Body of pancreas (tissue), 4 donors: ENCODE measurements around the gene MPI. TPM values are rescaled to one million over a fixed set of nuclear protein-coding genes. Genes with fewer than 3 reads are reported as not detected.

Experiments used
- ATAC-seq: fragments of 150-250 bp; one replicate; pipeline ENCODE4 v1.9.1; 2016
- DNase-seq, 4 donors: peaks; one replicate each; pipeline ENCODE4 v3.0.0-alpha.2; 2019
- H3K27ac ChIP-seq, 4 donors: fragments of 200-600 bp; sonication (generic); 1 replicate in 3 of 4; 2 replicates in 1 of 4; pipeline versions ENCODE4 v1.5.1 to v1.6.1; 2016 to 2019; ENCODE audit warnings: mild to moderate bottlenecking in 1 of 4, mixed read lengths in 1 of 4, moderate library complexity in 1 of 4
- H3K27me3 ChIP-seq, 2 donors: fragments of 200-600 bp; sonication (generic); one replicate each; pipeline ENCODE4 v1.6.0; 2016; ENCODE audit warnings: mild to moderate bottlenecking in 1 of 2
- H3K36me3 ChIP-seq, 2 donors: fragments of 200-600 bp; sonication (generic); replicated peaks in 1 of 2; 2 replicates each; pipeline ENCODE4 v1.5.1; 2016; ENCODE audit warnings: low read depth in 2 of 2; ENCODE audit not compliant: insufficient read depth in 1 of 2
- H3K4me1 ChIP-seq: fragments of 200-600 bp; sonication (generic); one replicate; pipeline ENCODE4 v1.6.0; 2016
- H3K4me3 ChIP-seq, 2 donors: fragments of 200-600 bp; sonication (generic); 1 replicate in 1 of 2; 2 replicates in 1 of 2; pipeline ENCODE4 v1.5.1; 2016 to 2019
- H3K9me3 ChIP-seq, 3 donors: fragments of 200-600 bp; sonication (generic); 1 replicate in 2 of 3; 2 replicates in 1 of 3; pipeline ENCODE4 v1.5.1; 2016
- POLR2A ChIP-seq, 3 donors: fragments of 450-650 bp; IDR thresholded peaks; one replicate each; pipeline ENCODE4 v1.6.1; 2016; ENCODE audit warnings: antibody characterized with exemption in 3 of 3, mild to moderate bottlenecking in 2 of 3
- WGBS, 2 donors: methylation state at CpG; one replicate each; pipeline ENCODE4 v1.1.5; 2017; 5-methylcytosine and 5-hydroxymethylcytosine counted together
- intact Hi-C: fragments of 100-400 bp; cut with DNase I; formaldehyde crosslinking; loops from one replicate; pipeline ENCODE4 v1.15.1; 2023
- total RNA-seq, 2 donors: library from RNA; depleted of rRNA; stranded (reverse); fragments of >200 nt; gene quantifications; one replicate each; pipeline ENCODE4 v1.1.0, GENCODE V29; 2016
- TF ChIP-seq, protein P1 (sequence below), 7 experiments: fragments of 450-650 bp in 4 of 7; fragments of 200-600 bp in 3 of 7; sonication (generic) in 3 of 7; IDR thresholded peaks; one replicate each; pipeline ENCODE4 v1.5.1; 2016 to 2019; ENCODE audit warnings: antibody characterized with exemption in 7 of 7

Gene MPI
- total RNA-seq, 2 donors from 2014 or later: 47.5 to 80.4 TPM

DNA sequence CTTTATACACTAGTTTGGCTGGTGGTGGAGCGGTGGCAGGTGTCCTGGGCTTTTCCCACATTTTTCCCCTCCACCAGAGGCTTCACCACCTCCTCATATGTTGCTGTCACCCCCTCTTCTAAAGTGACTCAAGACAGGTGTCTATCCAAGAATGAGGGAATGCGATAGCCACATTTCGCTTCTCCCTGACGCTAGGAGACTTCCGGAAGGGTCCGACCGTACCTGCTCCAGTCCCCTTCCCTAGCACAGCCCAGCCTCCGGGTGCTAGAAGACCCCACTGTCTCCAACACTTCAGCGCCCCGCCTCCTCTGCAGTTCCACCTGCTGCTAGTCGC is 17.2 kb upstream of the MPI start:
- Histone ChIP-seq H3K27ac (peak overlapping the region; percentile 72 to 97 (median 96)), H3K4me3 (peak overlapping the region; percentile 42 to 63), H3K36me3 (no peaks in the 10 kb centered on the region), H3K4me1 (peaks cover 47% of the 10 kb centered on the region), H3K9me3 (no peaks in the 10 kb centered on the region), H3K27me3 (no peaks in the 10 kb centered on the region)
- ATAC-seq (no peak), DNase-seq (no peak)
- 0% methylated on average over 9 to 11 of the region's 11 CpGs for WGBS, 2 donors
- intact Hi-C loops: no loop called here
- TF ChIP-seq, protein P1, sequence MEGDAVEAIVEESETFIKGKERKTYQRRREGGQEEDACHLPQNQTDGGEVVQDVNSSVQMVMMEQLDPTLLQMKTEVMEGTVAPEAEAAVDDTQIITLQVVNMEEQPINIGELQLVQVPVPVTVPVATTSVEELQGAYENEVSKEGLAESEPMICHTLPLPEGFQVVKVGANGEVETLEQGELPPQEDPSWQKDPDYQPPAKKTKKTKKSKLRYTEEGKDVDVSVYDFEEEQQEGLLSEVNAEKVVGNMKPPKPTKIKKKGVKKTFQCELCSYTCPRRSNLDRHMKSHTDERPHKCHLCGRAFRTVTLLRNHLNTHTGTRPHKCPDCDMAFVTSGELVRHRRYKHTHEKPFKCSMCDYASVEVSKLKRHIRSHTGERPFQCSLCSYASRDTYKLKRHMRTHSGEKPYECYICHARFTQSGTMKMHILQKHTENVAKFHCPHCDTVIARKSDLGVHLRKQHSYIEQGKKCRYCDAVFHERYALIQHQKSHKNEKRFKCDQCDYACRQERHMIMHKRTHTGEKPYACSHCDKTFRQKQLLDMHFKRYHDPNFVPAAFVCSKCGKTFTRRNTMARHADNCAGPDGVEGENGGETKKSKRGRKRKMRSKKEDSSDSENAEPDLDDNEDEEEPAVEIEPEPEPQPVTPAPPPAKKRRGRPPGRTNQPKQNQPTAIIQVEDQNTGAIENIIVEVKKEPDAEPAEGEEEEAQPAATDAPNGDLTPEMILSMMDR (IDR thresholded peaks at IDR 0.05): no peak
- TF ChIP-seq POLR2A (IDR thresholded peaks at IDR 0.05): no peak

DNA sequence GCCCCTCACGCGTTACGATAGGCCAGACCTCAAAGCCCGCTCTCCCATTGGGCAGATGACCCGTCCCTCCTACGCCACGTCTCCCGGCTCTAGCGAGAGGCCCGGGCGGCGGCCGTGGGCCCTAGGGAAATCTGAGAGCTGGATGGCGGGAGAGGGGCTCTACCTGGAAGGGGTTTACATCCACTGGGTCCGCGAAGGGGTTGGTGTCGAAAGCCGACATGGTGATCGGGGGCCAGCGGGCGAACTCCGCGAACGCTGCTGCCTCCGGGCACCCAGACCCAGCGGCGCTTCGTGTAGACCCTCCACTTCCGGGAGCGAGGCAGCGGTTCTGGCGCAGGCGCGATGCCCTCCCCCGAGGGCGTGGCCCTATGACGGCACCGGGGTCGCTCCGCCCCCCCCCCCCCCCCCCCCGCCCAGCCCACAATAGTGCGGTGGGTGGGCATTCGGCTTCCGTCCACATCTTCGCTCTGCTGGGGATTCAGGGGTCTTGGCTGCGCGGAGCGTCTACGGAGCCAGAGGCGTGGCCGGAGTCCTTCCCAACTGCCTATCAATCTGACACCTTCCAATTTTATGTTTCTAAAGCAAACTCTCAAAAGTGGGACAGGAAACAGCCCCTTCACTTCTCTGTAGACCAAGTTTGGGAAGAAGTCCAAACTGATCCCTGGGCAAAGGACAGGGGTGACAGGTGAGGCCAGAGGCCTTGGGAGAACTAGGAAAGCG is 16.6 kb upstream of the MPI start, which contains the start of gene SCAMP2:
Gene SCAMP2 (minus strand): TSS at position 330 of the 720 bp plus-strand sequence. CDS start 110 bp downstream, at position 220.
- WGBS, 2 donors: 0% methylated on average over 1 to 47 of the region's 52 CpGs
- H3K27ac ChIP-seq: peak within 1 kb of the TSS; percentile 72 to 97 (median 96)
- DNase-seq (peak; percentile 90 to 96 (median 94)), ATAC-seq (peak; percentile 97)
- no peaks in the 10 kb centered on the region for H3K27me3 ChIP-seq
- intact Hi-C loops: no loop called here
- H3K9me3 ChIP-seq: no peaks in the 10 kb centered on the region
- H3K4me1 ChIP-seq: peaks cover 42% of the 10 kb centered on the region
- H3K4me3 ChIP-seq: peak within 1 kb of the TSS; percentile 42 to 63
- no peaks in the 10 kb centered on the region for H3K36me3 ChIP-seq
- TF ChIP-seq POLR2A (IDR thresholded peaks at IDR 0.05): peak; percentile 59 to 89 (median 83)
- TF ChIP-seq, protein P1 (IDR thresholded peaks at IDR 0.05): no peak

DNA sequence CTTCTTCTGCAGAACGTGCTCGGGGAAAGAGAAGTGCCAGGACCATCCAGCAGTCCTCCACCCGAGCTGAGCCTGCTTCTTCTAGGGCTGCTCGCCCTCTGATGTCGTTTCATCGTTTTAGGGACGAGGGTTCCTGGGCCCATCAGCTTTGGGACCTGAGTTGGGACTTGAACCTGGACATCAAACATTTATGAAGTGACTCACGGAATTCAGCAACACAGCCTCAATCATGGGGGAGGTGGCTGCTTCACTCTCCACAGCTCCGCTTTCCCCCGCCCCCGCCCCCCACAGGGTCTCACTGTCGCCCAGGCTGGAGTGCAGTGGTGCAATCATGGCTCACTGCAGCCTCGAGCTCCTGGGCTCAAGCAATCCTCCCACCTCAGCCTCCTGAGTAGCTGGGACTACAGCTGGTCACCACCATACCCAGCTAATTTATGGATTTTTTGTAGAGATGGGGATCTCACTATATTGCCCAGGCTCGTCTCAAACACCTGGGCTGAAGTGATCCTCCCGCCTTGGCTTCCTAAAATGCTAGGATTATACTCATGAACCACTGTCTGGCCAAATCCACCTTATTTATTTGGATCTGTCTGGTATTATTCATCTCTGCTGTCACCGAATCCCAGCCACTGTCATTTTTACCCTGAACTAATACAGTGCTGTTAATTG is 16.0 kb upstream of the MPI start:
- Histone ChIP-seq H3K9me3 (no peaks in the 10 kb centered on the region), H3K4me3 (peak overlapping the region; percentile 42 to 63), H3K27ac (peak overlapping the region in 3 of 4 donors; percentile 72 to 97 (median 97)), H3K27me3 (no peaks in the 10 kb centered on the region), H3K4me1 (peaks cover 35% of the 10 kb centered on the region), H3K36me3 (no peaks in the 10 kb centered on the region)
- ATAC-seq (peak; percentile 19), DNase-seq (peak; percentile 24 to 35 (median 31))
- WGBS, 2 donors: 22 to 30% methylated on average over 11 to 16 of the region's 16 CpGs
- no peak for TF ChIP-seq POLR2A (IDR thresholded peaks at IDR 0.05)
- TF ChIP-seq, protein P1 (IDR thresholded peaks at IDR 0.05): peak in 1 of 7 experiments; percentile 5
- intact Hi-C loops: no loop called here

DNA sequence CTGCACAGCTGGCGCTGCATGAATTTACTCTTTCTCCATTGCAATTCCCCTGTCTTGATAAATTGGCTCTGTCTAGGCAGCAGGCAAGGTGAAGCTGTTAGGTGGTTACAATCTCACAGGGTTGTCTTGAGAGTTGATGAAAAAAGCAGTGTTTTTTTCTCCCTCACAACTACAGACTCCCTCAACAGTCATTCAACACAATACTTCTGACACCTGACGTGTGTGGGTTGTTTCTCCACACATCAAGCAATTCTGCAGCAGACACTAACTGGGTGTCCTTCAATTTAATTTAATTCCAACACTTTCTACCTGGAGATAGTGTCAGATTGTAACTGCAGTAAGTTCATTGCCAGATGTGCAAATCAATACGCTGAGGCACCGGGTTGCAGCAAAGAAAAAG is 11.6 kb upstream of the MPI start:
- Histone ChIP-seq H3K27ac (no peak overlapping the region), H3K9me3 (no peaks in the 10 kb centered on the region), H3K4me3 (no peak overlapping the region), H3K36me3 (no peaks in the 10 kb centered on the region), H3K27me3 (no peaks in the 10 kb centered on the region), H3K4me1 (no peaks in the 10 kb centered on the region)
- 65 to 67% methylated on average over 4 of the region's 4 CpGs for WGBS, 2 donors
- no peak for TF ChIP-seq POLR2A (IDR thresholded peaks at IDR 0.05)
- TF ChIP-seq, protein P1 (IDR thresholded peaks at IDR 0.05): no peak
- intact Hi-C loops: no loop called here
- no peak for ATAC-seq
- no peak for DNase-seq
